ENCODE data around the gene ZBTB49.
"Not testable (repeated sequence)": the region's sequence is repeated elsewhere in the genome, so short reads cannot be mapped to it uniquely, and the experiment has no call there.

The ZBTB49 gene

DNA sequence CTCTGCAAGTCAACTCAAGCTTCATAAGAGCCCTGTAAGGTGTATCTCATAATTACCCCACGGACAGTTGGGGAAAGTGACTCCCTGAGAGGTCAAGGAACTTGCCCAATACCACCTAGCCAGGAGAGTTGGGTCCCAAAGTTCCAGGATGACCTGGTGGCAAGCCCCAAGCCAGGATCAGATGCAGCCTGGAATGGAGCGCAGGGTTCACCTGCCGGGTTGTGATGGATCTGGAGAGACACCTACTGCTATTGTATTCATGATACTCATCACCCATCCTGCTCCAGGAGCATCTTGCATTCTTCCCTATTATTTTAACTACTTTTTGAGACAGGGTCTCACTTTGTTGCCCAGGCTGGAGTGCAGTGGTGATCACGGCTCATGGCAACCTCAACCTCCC is 36.1 kb downstream of the ZBTB49 start:
- no peak for DNase-seq (ENCODE audit: low read depth in 3 of 3)

DNA sequence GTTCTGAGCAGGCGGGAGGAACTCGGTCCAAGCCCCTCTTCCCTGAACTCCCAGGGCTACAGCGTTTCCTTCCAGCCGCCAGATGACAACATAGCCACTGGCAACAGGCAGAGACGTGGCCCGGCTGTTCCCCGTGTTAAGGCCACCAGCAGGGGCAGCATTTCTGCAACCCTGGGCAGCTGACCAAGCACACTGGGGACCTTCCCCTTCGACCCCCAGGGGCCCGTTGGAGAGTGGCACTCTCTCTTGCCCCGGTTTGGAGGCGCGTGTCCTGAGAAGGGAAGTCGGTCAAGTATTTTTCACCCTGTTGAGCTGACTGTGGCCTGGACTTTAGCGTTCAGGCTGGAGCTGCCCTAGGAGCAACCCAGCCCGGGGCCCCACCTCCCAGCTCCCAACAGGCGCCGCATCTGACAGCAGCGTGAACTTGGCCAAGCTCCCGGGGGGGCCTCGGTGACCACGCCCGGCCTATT is 37.6 kb downstream of the ZBTB49 start:
- DNase-seq (ENCODE audit: low read depth in 3 of 3): no peak

DNA sequence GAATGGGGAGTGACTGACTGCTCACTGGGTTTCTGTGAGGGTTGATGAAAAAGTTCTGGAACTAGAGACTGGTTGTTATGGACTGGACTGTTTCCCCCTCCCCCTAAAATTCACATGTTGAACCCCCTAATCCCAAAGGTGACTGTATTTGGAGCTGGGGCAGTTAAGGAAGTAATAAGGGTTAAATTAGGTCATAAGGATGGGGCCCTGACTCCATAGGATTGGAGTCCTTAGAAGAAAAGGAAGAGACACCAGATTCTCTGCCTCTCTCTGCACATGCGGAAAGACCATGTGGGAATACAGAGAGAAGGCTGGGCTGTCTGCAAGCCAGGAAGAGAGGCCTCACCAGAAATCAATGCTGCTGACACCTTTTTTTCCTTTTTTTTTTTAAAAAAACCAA is 38.2 kb downstream of the ZBTB49 start:
- no peak for DNase-seq (ENCODE audit: low read depth in 3 of 3)

DNA sequence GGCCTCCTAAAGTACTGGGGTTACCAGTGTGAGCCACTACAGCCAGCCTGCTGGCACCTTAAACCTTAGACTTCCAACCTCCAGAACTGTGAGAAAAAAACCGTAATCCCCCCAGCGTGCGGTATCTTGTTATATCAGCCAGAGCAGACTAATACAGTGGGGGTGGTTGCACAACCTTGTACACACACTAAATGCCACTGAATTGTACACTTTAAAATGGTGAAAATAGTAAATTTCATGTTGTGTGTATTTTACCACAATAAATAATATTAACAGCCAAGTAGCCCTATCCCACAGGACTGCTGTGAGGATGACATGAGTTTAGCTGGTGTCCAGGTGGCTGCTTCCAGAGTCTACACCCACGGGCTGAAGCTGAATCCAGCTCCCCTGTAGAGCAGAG is 38.8 kb downstream of the ZBTB49 start:
- no peak for DNase-seq (ENCODE audit: low read depth in 3 of 3)

DNA sequence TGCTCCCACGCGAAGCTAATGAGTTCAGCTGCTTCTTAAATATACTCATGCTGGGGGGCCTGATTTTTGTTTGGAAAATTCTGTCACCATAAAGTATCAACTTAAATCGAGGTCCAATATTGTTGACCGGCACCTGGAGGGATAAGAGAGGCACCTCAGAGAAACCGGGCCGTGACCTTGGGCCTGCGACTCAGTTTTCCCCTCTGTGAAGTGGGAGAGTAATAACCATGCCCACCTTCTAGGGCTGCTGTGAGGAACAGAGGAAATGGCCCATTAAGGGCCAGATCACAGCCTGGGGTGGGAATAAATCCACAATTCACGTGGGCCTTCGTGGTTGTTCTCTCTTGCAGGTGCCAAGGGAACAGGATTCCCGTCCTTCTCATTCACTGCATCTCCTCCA is 39.4 kb downstream of the ZBTB49 start:
- no peak for DNase-seq (ENCODE audit: low read depth in 3 of 3)

DNA sequence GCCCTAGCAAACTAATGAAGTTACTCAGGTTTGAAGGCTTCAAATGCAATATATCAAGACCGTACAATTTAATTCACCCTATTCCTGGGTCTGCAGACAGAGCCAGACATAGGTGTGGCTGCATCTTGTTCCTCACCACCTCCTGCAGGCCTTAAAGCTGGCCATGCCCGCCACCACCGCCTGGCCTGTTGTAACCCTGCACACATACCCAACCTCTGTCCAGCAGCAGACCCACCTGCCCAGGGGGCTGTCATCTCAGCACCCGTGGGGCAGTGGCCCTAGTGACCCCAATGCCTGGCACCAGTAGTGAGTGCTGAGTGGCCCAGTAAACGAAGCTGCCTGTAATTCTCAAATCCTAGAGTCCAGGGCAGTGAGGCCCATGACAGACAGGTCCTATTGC is 40.7 kb downstream of the ZBTB49 start:
- no peak for DNase-seq (ENCODE audit: low read depth in 3 of 3)

DNA sequence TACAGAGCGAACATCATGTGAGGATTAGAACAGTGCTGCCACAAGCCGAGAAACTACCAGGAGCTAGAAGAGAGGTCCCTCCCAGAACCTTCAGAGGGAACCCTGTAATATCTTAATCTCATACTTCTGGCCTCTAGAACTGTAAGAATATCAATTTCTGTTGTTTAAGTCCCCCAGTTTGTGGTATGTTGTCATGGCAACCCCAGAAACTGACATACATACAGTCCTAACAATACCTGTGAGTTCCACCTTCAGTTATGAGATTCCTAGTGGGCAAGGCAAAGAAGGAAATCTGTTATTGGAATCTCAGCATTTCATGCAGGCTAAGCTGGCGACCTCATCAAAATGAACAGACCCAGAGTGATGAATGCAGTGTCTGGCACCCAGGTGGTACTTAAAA is 42.5 kb downstream of the ZBTB49 start:
- DNase-seq (ENCODE audit: low read depth in 3 of 3): no peak

DNA sequence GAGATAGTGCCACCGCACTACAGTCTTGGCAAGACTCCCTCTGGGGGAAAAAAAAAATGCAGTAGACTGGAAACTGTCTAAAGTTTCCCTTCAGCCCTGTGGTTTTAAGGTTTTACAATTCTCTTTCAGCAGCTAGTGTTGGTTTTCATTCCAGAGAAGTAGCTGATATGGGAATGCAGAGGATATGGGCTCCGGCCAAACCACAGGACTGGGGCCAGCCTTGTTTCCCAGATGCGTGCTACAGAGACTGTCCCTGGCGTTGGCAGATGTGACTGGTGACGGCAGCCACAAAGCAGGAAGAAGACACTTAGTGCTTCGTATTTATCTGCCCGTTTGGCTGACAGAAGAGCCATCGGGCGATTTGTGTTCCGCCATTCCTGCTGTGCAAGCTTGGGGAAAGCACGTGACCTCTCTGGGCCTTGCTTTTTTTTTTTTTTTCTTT is 43.2 kb downstream of the ZBTB49 start:
- DNase-seq (ENCODE audit: low read depth in 3 of 3): no peak

DNA sequence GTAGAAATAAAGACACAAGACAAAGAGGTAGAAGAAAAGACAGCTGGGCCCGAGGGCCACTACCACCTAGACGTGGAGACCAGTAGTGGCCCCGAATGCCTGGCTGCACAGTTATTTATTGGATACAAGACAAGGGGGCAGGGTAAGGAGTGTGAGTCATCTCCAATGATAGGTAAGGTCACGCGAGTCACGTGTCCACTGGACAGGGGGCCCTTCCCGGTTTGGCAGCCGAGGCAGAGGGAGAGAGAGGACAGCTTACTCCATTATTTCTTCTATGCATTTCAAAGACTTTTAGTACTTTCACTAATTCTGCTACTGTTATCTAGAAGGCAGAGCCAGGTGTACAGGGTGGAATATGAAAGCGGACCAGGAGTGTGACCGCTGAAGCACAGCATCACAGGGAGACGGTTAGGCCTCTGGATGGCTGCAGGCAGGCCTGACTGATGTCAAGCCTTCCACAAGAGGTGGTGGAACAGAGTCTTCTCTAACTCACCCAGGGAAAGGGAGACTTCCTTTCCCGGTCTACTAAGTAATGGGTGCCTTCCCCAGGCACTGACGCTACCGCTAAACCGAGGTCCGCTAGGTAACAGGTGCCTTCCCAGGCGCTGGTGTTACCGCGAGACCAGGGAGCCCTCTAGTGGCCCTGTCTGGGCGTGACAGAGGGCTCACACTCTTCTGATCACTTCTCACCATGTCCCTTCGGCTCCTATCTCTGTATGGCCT is 44.9 kb downstream of the ZBTB49 start:
- peak; percentile 35 to 62 (median 50) for DNase-seq (ENCODE audit: low read depth in 3 of 3)

DNA sequence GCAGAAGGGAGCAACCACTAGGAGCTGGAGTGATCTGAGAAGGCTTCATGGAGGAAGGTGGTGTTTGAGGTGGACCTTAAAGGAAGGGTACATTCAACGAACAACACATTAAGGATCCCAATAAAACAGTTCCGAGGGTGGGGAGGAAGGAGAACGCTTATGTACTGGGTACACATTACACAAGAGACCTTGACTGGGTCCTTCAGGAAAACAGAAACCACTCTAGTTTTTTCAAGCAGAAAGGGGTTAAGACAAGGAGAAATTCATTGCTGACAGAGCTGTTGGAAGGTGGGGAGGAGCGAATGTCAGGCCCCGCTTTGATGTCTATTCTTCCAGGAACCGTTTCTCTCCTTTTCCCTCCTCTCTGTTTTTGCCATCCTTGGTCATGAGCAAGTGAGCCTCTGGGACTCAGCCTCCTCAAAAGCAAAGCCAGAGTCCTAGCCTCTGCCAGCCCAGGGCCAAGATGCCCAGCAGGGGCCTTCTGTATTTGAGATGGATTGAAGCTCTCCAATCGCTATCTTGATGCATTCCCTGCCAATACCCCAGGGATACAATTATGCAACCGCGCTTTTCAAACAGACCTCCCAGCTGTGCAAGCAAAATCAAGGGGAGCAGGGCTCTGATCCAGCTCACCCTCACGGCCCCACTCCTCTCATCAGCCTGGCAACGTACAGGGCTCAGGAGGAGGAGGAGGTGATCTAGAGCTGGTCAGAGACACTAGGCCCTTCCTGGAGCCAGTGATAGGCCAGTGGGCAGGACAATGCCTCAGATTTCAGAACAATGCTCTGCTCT is 48.4 kb downstream of the ZBTB49 start:
- DNase-seq (ENCODE audit: low read depth in 3 of 3): no peak

DNA sequence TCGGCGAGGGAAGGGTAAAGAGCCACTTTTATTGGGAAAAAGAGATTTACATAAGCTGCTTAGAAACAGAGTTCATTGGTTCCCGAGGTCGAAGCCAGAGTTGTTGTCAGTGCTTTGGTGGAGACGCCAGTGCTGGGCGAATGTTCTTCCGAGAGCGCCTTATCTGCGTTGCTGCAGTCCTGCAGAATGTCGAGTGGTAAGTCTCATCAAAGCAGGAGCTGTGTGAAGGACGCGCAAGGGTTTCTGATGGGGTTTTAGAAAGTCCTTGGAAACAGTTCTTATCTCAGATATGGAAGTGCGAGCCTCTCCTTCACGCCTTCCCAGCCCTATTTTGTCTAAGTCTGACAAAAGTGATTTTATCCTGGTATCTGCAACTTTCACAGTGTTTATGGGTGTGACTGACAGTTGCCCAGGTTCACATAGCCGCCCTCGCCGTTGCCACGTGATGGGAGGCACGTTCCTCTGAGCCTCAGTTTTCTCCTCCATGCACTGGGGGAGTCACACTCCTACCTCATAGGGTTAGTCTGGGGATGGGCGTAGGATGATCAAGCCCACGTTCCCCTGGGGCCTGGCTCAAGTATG is 49.5 kb downstream of the ZBTB49 start:
- DNase-seq (ENCODE audit: low read depth in 3 of 3): no peak

DNA sequence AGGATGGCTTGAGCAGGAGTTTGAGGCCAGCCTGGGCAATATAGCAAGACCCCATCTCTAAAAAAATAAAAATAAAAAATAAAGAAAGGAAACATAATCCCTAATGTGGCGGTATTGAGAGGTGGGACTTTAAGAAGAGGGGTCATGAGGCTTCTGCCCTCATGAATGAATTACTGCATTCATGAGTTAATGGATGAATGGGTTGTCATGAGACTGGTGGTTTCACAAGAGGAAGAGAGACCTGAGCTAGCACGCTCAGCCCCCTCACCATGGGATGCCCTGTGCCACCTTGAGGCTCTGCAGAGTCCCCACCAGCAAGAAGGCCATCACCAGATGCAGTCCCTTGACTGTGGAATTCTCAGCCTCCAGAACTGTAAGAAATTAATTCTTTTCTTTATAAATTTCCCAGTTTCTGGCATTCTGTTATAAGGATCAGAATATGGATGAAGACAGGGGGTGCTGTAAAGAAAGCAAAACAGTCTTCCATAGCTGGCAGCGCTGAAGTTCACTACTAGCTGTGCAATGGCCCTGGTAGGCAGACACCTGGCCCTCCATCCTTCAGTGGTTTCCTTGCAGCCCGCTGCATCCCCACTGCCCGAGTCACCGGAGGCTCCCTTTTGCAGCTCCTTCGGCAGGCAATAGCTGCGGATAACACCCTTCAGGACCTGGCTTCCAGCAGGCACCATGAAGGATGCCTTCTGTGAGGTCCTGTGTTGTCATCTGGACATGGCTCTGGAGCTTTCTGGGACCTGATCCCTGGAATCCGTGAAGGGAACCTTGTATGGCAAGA is 52.0 kb downstream of the ZBTB49 start:
- no peak for DNase-seq (ENCODE audit: low read depth in 3 of 3)

DNA sequence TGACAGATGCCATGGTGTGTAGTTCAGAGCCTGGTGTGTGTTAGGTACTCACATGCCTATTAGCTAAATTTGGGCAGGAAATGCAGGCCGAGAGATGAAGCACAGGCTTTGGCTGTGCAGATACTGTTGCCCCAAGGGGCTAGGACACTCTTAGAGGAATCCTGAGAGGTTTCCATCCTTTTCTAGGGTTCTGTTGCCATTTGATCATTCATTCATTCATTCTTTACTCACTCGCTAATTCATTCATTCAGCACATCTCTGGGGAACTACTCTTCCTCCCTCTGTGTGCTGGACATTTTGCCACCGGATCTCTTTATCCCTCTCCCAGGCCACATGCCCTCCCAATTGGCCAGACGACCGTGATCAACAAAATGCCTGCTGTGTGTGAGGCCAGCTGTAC is 53.0 kb downstream of the ZBTB49 start:
- no peak for DNase-seq (ENCODE audit: low read depth in 3 of 3)

DNA sequence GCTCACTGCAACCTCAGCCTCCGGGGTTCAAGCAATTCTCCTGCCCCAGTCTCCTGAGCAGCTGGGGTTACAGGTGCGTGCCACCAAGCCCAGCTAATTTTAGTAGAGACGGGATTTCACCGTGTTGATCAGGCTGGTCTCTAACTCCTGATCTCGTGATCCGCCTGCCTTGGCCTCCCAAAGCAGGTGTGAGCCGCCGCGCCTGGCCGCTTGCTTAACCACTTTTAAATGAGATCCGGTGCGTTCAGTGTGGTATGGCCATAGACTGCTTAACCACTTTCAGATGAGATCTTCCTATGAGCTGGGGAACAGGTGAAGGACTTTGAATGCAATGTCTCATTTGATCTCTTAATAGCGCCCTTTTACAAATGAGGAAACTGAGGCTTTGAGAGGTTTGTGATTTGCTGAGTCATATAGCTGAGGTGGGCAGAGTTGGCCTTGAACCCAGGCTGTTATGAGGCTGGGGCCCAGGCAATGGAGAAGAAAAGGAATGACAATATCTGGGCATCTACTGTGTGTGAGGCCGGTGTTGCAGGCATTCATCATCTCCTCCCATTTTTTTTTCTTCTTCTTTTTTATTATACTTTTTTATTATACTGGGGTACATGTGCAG is 55.0 kb downstream of the ZBTB49 start:
- no peak for DNase-seq (ENCODE audit: low read depth in 3 of 3)

DNA sequence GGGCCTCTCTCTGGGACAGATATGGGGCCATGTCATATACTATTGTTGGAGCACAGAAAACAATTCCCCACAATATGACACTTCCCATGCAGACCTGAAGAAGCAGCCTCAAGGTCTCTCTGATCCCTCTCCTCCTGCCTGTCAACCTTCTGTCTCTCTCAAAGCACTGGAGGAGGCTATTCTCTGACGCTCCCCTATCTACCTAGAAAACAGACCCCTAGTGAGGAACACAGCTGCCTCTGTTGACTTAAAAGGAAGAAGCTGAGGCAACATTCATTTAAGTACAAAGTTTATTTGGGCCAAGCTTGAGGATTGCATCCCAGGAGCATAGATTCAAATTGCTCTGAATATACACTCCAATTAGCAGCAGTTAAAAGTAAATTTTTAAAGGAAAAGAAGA is 57.5 kb downstream of the ZBTB49 start:
- DNase-seq (ENCODE audit: low read depth in 3 of 3): no peak

DNA sequence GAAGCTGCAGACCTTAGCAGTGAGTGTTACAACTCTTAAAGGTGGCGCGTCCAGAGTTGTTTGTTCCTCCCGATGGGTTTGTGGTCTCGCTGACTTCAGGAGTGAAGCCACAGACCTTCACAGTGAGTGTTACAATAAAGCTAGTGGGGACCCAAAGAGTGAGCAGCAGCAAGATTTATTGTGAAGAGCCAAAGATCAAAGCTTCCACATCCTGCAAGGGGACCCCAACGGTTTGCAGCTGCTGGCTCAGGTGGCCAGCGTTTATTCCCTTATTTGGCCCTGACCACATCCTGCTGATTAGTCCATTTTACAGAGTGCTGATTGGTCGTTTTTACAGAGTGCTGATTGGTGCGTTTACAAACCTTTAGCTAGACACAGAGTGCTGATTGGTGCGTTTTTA is 58.5 kb downstream of the ZBTB49 start:
- not testable (repeated sequence) for DNase-seq (ENCODE audit: low read depth in 3 of 3)

DNA sequence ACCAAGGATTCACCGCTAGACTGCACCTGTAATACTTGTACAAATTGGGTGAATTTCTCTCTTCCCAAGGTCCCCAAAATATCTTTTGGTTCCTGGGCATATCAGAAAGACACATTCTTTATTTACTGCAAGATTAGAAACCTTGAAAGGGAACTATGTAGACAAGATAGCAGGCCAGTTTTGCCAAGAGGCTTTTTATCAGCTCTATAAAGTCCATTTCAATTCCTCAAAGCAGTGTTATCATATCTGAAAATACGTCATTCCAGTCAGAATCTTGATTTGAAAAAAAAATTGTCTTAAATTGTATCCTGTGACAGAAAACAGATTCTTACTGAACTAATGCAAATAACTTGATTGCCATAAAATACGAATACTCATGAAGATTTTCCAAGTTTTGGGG is 59.8 kb downstream of the ZBTB49 start:
- no peak for DNase-seq (ENCODE audit: low read depth in 3 of 3)

DNA sequence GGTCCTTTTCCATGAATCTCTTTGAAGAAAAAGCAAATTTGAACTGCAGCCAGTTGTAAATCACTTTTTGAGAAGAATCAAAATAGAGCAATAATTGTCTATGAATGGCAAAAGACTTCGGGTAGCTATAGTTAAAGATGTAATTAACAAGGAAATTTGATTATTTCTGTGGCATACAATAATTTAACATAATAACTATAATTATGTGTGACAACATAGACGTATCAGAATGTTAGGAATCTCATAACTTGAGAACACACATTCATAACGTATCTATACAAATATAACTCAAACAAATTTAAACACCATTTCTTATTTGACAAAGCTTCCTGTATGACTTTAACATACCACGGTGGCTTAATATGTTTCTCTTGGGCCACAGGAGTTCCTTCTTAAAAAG is 60.9 kb downstream of the ZBTB49 start:
- no peak for DNase-seq (ENCODE audit: low read depth in 3 of 3)

DNA sequence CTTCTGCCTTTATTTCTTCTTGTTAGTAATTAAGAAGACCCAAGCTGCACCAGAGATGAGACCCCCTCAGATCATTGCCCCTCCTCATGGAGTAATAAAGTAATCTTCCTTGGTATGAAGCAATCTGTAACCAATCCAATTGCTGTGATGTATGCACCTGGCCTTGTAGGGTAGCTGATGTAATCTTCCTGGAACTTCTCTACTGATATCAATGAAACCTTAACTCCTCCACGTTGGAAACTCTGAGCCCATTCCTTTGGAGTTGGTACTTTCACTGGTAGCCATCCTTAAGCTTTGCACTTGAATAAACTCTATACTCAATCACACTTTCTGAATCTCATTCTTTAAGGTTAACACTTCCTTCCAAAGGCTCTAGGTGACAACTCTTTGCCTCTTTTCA is 65.3 kb downstream of the ZBTB49 start:
- no peak for DNase-seq (ENCODE audit: low read depth in 3 of 3)

DNA sequence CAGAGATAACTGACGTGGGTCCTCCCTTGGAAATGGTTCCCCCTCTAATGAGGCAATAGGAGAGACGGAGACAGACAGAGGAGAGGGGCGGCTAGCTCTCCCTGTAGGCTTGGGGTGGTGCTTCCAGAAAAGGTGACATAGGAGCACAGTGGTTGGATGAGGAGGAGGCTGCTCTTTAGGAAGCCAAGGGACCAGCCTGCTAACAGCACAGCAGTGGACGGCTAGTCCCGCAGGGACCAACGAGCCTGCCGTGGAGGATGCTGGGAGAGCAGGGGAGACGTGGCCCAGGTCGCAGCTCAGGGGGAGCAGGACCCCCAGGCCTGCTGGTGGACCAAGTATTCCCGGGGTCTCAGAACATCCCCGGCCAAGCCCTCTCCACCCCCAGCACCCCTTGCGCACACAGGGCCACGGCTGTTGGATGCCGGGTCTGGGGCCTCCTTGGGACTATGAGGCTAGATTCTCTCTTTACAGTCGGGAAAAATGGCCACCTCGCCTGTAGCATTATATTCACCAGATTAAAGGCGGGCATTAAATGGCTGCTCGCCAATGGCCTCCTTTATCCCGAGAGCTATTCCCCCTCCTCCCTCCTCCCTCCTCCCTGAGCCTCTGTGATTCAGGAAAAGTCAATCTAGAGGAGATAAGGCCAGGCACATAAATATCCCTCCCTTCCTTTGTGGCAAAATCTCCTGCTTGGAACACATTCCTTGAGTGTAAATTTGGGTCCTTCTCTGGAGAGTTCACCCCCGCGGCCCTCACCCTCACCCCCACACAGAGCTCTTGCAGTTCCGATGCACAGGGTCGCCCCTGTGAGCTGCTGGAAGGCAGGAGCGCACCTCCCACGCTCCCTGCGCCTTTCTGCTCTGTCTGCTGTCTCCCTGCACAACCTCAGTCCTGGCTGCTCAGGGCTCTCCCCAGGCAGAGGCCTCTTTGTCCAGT is 66.3 kb downstream of the ZBTB49 start:
- no peak for DNase-seq (ENCODE audit: low read depth in 3 of 3)

Measured in stimulated activated CD4-positive, alpha-beta T cell treated with anti-CD3 and anti-CD28 coated beads, TNF-alpha, amount 100 ng/mL, for 4 hours (primary cell).